HFF-Myc (cell line): ENCODE measurements around the gene POU2F3.

Source experiments
- DNase-seq: peaks from one replicate; pipeline ENCODE4 v3.0.0-alpha.2; 2011; ENCODE audit warnings: low read depth; ENCODE audit errors: extremely low read depth
- H3K4me3 ChIP-seq: replicated peaks from 2 replicates; pipeline ENCODE4 v1.5.1; 2011; ENCODE audit warnings: low read depth, mild to moderate bottlenecking, control low read depth, low read length
- TF ChIP-seq, protein P1 (sequence below): IDR thresholded peaks from 2 replicates; pipeline ENCODE4 v1.5.1; 2012; ENCODE audit warnings: mild to moderate bottlenecking, low read depth, low read length, control low read depth; ENCODE audit errors: missing control alignments

The POU2F3 gene

DNA sequence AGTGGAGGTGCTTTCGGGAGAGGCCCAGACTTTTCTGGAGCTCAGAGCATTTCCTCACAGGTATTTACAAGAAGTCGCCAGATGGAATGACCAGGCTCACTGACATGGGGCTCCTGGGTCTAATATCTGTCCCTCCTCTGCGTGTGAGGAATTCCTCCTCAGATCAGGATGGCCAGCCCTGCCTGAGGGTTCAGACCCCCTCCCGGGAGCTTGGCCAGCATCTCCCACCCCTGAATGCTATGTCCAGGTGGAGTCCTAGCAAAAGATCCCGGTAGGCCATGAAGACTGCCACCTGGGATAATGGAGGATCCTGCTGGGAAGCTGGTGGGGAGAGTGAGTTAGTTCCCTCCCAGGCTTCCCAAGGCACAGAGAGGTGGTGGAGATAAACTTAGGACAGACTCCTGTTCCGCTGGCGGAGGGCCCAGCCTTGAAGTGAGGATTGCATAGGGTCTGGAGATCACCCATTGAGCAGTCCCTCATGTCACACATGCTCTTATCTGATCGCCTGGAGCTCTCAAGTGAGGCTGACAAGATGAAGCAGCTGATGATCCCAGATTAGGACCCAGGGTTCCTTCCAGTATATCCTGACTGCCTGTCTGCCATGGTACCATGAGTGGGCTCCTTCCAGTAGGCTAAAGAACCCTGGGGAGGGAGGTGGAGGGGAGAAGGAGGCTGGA lies 23.4 kb upstream of the POU2F3 start:
- TF ChIP-seq, protein P1, sequence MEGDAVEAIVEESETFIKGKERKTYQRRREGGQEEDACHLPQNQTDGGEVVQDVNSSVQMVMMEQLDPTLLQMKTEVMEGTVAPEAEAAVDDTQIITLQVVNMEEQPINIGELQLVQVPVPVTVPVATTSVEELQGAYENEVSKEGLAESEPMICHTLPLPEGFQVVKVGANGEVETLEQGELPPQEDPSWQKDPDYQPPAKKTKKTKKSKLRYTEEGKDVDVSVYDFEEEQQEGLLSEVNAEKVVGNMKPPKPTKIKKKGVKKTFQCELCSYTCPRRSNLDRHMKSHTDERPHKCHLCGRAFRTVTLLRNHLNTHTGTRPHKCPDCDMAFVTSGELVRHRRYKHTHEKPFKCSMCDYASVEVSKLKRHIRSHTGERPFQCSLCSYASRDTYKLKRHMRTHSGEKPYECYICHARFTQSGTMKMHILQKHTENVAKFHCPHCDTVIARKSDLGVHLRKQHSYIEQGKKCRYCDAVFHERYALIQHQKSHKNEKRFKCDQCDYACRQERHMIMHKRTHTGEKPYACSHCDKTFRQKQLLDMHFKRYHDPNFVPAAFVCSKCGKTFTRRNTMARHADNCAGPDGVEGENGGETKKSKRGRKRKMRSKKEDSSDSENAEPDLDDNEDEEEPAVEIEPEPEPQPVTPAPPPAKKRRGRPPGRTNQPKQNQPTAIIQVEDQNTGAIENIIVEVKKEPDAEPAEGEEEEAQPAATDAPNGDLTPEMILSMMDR: no peak
- no peak overlapping the region for H3K4me3 ChIP-seq
- DNase-seq: no peak

GRCh38 chr11:120217526-120217925 lies 22.4 kb upstream of the POU2F3 start:
- no peak for DNase-seq
- TF ChIP-seq, protein P1: no peak
- H3K4me3 ChIP-seq: no peak overlapping the region

DNA sequence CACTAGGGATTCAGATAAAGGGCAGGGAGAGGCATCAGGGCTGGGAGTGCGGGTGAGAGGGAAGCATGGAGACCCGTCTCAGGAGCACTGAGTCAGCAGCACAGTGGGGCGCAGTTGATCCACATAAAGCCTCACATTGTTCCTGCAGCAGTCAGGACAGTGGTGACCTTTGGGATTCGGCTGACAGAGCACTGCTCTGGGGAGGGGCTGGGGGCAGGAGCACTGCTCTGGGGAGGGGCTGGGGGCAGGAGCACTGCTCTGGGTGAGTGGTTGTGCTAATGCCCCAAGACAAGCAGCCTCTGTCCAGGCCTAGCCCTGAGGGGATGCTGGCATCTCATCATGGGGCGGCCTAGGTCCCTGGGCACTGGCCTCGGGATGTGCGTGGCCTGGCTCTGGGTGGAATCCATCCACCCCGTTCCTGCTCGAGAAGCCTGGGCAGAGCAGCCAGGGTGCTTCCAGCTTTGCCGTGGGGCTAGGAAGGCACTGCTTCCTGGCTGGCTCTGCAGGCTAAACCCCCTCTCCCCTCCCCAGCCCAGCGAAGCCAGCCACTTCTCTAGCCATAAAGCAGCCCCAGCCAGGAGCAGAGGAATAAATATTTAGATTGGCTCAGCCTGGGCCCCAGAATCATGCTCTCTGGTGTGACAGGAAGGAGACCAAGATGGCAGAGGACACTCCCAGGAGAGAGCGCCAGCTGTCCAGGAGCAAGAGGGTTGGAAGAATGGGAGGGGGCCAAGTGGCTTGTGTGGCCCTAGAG lies 21.8 kb upstream of the POU2F3 start:
- TF ChIP-seq, protein P1: no peak
- H3K4me3 ChIP-seq: no peak overlapping the region
- DNase-seq: no peak

DNA sequence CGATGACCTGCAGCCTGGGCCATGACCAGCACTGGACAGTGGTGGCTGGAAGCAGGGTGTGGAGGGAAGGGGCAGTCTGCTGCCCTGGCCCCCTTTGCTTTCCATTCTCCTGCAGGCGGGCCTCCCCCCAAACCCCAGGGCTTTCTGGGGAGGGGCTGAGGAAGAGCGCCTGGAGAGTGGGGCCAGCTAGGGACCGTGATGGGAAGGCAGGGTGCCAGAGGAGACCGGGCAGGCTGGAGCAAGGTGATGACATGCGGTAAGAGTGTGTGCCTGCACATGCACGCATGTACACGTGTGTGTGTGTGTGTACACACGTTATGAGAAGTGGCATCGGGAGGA lies 21.3 kb upstream of the POU2F3 start:
- no peak overlapping the region for H3K4me3 ChIP-seq
- no peak for DNase-seq
- TF ChIP-seq, protein P1: no peak

DNA sequence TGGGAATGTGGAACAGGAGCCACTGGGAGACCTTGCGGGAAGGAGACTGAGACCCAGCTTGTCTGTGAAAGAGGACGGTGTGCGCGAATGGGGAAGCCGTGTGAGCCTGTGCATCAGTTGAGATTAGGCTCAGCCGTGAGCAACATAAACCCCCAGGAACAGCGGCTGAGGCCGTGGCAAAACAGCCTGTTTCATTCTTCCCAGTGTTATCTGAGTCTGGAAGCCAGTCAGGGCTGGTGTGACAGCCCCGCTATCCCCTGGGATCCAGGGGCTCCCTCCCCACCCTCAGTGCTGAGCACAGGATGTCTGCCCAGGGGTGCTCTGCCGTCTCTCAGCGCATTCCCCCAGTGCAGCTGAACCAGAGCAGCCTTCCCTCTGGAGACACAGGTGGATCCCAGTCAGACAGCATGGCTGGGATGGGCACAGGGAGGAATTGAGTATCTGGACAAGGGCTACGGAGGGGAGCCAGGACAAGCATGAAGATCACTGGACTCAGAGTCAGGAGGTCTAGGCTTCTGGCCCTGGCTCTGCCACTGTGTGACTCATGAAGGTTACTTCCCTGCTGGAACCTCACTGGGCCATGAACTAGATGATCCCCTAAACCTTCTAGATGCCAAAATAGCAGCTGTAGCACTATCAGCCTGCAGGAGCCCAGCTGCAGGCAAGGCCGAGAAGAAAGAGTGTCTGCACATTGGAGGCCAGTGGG lies 20.6 kb upstream of the POU2F3 start:
- no peak overlapping the region for H3K4me3 ChIP-seq
- TF ChIP-seq, protein P1: no peak
- no peak for DNase-seq

DNA sequence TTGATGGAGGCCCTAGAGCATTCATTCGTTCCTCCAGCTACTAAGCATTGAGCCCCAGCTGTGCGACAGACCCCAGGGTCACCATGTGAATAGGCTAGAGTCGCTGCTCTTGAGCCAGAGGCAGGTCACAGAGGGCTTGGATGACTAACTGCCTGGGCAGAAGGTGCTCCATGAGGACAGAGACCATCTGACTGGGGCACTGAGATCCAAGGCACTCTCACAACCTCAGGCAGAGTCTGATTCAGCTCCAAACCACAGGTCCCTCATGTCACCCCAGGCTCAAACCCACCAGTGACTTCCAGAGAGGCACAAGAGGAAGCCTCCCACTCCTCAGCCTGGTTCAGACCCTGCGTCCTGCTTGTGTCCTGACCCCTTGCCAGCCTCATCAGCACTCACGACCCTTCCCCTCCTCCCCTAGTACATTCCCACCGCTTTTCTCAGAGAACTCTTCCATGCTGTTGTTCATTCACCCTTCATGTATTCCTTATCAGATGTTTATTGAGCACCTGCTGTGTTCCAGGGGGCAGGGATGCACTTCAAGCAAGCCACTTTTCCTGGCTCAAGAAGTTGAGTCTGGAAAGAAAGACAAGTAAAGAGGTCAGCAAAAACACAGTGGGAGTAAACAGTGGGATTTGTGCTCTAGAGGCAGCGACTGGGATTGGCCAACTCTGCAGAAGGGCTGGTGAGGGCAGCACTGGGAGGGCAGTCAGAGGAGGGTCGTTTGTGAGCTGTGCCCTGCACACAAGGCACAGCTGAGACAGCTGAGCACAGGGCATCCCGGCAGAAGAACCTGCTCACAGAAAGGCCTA lies 19.8 kb upstream of the POU2F3 start:
- no peak overlapping the region for H3K4me3 ChIP-seq
- no peak for DNase-seq
- TF ChIP-seq, protein P1: no peak
